Ishikawa (cell line): ENCODE data around the gene P3R3URF.

Experiments used
- CEBPB ChIP-seq: IDR thresholded peaks from 2 replicates; pipeline ENCODE4 v1.6.1; 2012
- CREB1 ChIP-seq: IDR thresholded peaks from 2 replicates; pipeline ENCODE4 v1.6.1; 2012; ENCODE audit warnings: low read depth
- EGR1 ChIP-seq: IDR thresholded peaks from 2 replicates; pipeline ENCODE4 v1.6.1; 2012
- EP300 ChIP-seq: IDR thresholded peaks from 2 replicates; pipeline ENCODE4 v1.6.1; 2012; ENCODE audit warnings: borderline replicate concordance
- FOXM1 ChIP-seq: IDR thresholded peaks from 2 replicates; pipeline ENCODE4 v1.6.1; 2012; ENCODE audit warnings: low read depth, borderline replicate concordance
- MAX ChIP-seq: IDR thresholded peaks from 2 replicates; pipeline ENCODE4 v1.6.1; 2012
- NFIC ChIP-seq: IDR thresholded peaks from 2 replicates; pipeline ENCODE4 v1.6.1; 2012
- RAD21 ChIP-seq: IDR thresholded peaks from 2 replicates; pipeline ENCODE4 v1.6.1; 2012; ENCODE audit warnings: low read depth
- REST ChIP-seq: IDR thresholded peaks from 2 replicates; pipeline ENCODE4 v1.6.1; 2012; ENCODE audit warnings: low read depth, mild to moderate bottlenecking
- TAF1 ChIP-seq: IDR thresholded peaks from 2 replicates; pipeline ENCODE4 v1.6.1; 2012; ENCODE audit warnings: low read depth, mild to moderate bottlenecking
- TCF12 ChIP-seq: IDR thresholded peaks from 2 replicates; pipeline ENCODE4 v1.6.1; 2012; ENCODE audit warnings: low read depth
- USF1 ChIP-seq: IDR thresholded peaks from 2 replicates; pipeline ENCODE4 v1.6.1; 2012
- YY1 ChIP-seq: IDR thresholded peaks from 2 replicates; pipeline ENCODE4 v1.6.1; 2012; ENCODE audit warnings: low read depth

- TF ChIP-seq RAD21 (peak; percentile 8; the same call in 1 of the 2 replicates), CEBPB (no peak), TCF12 (peak; percentile 70), CREB1 (no peak), TAF1 (no peak), FOXM1 (no peak), EGR1 (no peak), USF1 (0 out of 2 replicates have a peak, but pooled peaks have one; percentile 28), YY1 (no peak), EP300 (peak; percentile 71; the same call in 1 of the 2 replicates), REST (no peak), NFIC (0 out of 2 replicates have a peak, but pooled peaks have one; percentile 28), MAX (peak; percentile 66)
Observed at GRCh38 chr1:46190539-46190938, 14.3 kb upstream of the P3R3URF start.
